ENCODE results near the gene ASTN2. TPM values are rescaled to one million over a fixed set of nuclear protein-coding genes. Genes with fewer than 3 reads are reported as not detected.

The ASTN2 gene
- polyA plus RNA-seq, 1 donor from 2014 or later, result 6.8 TPM

GRCh38 chr9:117304549-117304948 lies 110.3 kb downstream of the ASTN2 start:
- Histone ChIP-seq H3K4me3 (ENCODE audit: low read length) (no peak overlapping the region), H2AFZ (ENCODE audit: low read depth, low read length) (no peak overlapping the region), H3K9me3 (ENCODE audit: low read length) (no peaks in the 10 kb centered on the region), H4K20me1 (ENCODE audit: insufficient read depth) (no peaks in the 10 kb centered on the region), H3K9ac (ENCODE audit: low read length) (no peak overlapping the region), H3K79me2 (replicated peaks; ENCODE audit: insufficient read depth, low read length) (no peaks in the 10 kb centered on the region), H3K27ac (ENCODE audit: low read length) (no peak overlapping the region), H3K27me3 (ENCODE audit: insufficient read depth, low read depth, low read length) (no peaks in the 10 kb centered on the region), H3K36me3 (ENCODE audit: insufficient read depth, low read length) (no peaks in the 10 kb centered on the region), H3K4me2 (ENCODE audit: low read length) (no peak overlapping the region), H3K9me2 (ENCODE audit: insufficient read depth, low read length) (no peaks in the 10 kb centered on the region), H3F3A (ENCODE audit: insufficient read depth, low read length, poor library complexity, severe bottlenecking) (no peaks in the 10 kb centered on the region)
- no peak for TF ChIP-seq EZH2 (IDR thresholded peaks at IDR 0.05; ENCODE audit: borderline replicate concordance, insufficient read depth, low read length, poor library complexity, severe bottlenecking)
- TF ChIP-seq RAD21 (conservative IDR thresholded peaks at IDR 0.05), result no peak
- TF ChIP-seq TAF1 (IDR thresholded peaks at IDR 0.05; ENCODE audit: low read depth), result no peak
- TF ChIP-seq MXI1 (conservative IDR thresholded peaks at IDR 0.05; ENCODE audit: poor library complexity, severe bottlenecking), result no peak
- TF ChIP-seq CTCF (IDR thresholded peaks at IDR 0.05; ENCODE audit: poor library complexity, severe bottlenecking), result no peak
- TF ChIP-seq POLR2AphosphoS5 (IDR thresholded peaks at IDR 0.05), result no peak
- no peak for TF ChIP-seq SMC3 (conservative IDR thresholded peaks at IDR 0.05; ENCODE audit: poor library complexity)
- TF ChIP-seq REST (IDR thresholded peaks at IDR 0.05; ENCODE audit: borderline replicate concordance), result no peak
- no peak for TF ChIP-seq EP300 (conservative IDR thresholded peaks at IDR 0.05; ENCODE audit: poor library complexity, severe bottlenecking)

GRCh38 chr9:117303643-117304230 lies 111.1 kb downstream of the ASTN2 start:
- H3K9me3 ChIP-seq (ENCODE audit: low read length), result no peaks in the 10 kb centered on the region
- H2AFZ ChIP-seq (ENCODE audit: low read depth, low read length), result no peak overlapping the region
- H3K36me3 ChIP-seq (ENCODE audit: insufficient read depth, low read length), result no peaks in the 10 kb centered on the region
- H3K9me2 ChIP-seq (ENCODE audit: insufficient read depth, low read length), result no peaks in the 10 kb centered on the region
- no peak overlapping the region for H3K9ac ChIP-seq (ENCODE audit: low read length)
- H3K27me3 ChIP-seq (ENCODE audit: insufficient read depth, low read depth, low read length), result no peaks in the 10 kb centered on the region
- no peak overlapping the region for H3K27ac ChIP-seq (ENCODE audit: low read length)
- no peak overlapping the region for H3K4me3 ChIP-seq (ENCODE audit: low read length)
- no peak overlapping the region for H3K4me2 ChIP-seq (ENCODE audit: low read length)
- H3K79me2 ChIP-seq (replicated peaks; ENCODE audit: insufficient read depth, low read length), result no peaks in the 10 kb centered on the region
- TF ChIP-seq EP300 (conservative IDR thresholded peaks at IDR 0.05; ENCODE audit: poor library complexity, severe bottlenecking) (no peak), EZH2 (IDR thresholded peaks at IDR 0.05; ENCODE audit: borderline replicate concordance, insufficient read depth, low read length, poor library complexity, severe bottlenecking) (no peak), MXI1 (conservative IDR thresholded peaks at IDR 0.05; ENCODE audit: poor library complexity, severe bottlenecking) (no peak), CTCF (IDR thresholded peaks at IDR 0.05; ENCODE audit: poor library complexity, severe bottlenecking) (no peak), REST (IDR thresholded peaks at IDR 0.05; ENCODE audit: borderline replicate concordance) (no peak), TAF1 (IDR thresholded peaks at IDR 0.05; ENCODE audit: low read depth) (no peak), RAD21 (conservative IDR thresholded peaks at IDR 0.05) (no peak)
- H4K20me1 ChIP-seq (ENCODE audit: insufficient read depth), result no peaks in the 10 kb centered on the region
- H3F3A ChIP-seq (ENCODE audit: insufficient read depth, low read length, poor library complexity, severe bottlenecking), result no peaks in the 10 kb centered on the region
